NCI-H2107 treated with DMSO at 0.1 percent for 48 hours (cell line): ENCODE data around the gene DUSP8.
"Not testable (repeated sequence)": the region's sequence is repeated elsewhere in the genome, so short reads cannot be mapped to it uniquely, and the experiment has no call there.

ENCODE experiments used
- DNase-seq: peaks from one replicate; lab custom pipeline; 2025; ENCODE audit not compliant: unreplicated experiment; lab: John Stamatoyannopoulos, UW

DUSP8 gene

GRCh38 chr11:1589191-1589963 is 17.3 kb upstream of the DUSP8 start:
- DNase-seq, result not testable (repeated sequence)

DNA sequence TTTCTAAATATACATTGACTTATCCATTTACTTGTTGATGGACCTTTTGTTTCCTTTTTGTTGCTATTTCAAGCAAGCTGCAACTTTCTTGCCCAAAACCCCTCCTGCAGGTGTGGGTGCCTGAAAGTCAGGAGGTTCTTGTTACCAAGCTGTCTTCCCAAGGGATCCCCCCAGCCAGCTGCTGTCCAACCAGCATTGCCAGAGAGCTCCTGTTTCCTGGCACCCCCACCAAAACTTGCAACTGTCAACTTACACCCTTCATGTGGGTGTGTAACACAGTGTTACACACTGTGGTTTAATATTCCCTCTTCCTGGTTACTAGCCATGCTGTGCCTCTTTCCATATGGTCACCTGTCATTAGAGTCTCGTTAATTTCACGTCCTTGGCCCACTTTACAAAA is 14.6 kb upstream of the DUSP8 start:
- peak; percentile 61 for DNase-seq

DNA sequence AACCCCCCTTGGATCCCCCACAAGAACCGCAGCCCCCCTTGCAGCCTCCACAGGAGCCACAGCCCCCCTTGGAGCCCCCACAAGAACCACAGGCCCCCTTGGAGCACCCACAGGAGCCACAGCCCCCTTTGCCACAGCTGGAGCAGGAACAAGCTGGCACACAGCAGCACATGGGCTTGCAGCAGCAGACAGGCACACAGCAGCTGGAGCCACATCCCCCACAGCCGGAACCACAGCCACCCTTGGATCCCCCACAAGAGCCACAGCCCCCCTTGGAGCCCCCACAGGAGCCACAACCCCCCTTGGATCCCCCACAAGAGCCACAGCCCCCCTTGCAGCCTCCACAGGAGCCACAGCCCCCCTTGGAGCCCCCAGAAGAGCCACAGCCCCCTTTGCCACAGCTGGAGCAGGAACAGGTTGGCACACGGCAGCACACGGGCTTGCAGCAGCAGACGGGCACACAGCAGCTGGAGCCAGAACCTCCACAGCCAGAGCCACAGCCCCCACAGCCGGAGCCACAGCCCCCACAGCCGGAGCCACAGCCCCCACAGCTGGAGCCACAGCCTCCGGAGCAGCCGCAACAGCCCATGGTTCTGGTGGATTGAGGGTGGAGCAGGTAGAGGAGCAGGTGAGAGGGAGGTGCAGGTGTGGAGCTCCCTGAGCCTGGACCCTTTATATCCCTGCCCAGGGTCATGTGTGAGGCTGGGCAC is 12.7 kb upstream of the DUSP8 start, which contains the start of gene KRTAP5-1:
TSS of gene KRTAP5-1 (minus strand) at position 623 of the 710 bp plus-strand sequence. CDS start at position 589, 34 bp downstream.
- DNase-seq, result not testable (repeated sequence)

DNA sequence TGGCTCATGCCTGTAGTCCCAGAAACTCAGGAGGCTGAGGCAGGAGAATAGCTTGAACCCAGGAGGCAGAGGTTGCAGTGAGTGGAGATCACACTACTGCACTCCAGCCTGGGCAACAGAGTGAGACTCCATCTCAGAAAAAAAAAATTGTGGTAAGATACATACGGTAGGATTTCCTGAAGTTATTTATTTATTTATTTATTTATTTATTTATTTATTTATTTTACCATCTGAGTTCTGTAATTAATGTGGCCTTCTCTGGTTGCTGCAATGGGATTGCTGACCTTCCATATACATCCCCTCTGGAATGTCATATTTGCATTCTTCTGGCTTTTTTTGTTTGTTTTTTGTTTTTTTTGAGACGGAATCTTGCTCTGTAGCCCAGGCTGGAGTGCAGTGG is 10.8 kb upstream of the DUSP8 start:
- not testable (repeated sequence) for DNase-seq

GRCh38 chr11:1581976-1582375 is 9.9 kb upstream of the DUSP8 start:
- no peak for DNase-seq

DNA sequence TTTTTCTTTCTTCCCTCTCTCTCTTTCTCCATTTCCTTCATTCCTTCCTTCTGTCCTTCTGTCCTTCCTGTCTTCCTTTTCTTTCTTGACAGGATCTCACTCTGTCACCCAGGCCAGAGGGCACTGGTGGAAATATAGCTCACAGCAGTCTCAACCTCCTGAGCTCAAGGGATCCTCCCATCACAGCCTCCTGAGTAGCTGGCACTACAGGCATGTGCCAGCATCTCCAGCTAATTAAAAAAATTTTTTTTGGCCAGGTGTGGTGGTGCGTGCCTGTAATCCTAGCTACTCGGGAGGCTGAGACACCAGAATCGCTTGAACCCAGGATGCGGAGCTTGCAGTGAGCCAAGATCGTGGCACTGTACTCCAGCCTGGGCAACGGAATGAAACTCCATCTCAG is 4.8 kb upstream of the DUSP8 start:
- no peak for DNase-seq

DNA sequence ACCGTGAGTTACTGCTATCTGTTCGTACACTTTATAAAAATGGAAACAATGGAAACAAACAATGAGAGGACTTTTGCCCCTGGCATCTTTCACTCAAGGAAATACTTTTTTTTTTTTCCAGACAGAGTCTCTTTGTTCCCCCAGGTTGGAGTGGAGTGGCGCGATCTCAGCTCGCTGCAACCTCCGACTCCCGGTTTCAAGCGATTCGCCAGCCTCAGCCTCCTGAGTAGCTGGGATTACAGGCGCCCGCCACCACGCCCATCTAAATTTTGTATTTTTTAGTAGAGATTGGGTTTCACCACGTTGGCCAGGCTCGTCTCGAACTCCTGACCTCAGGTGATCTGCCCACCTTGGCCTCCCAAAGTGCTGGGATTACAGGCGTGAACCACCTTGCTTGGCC is 3.7 kb upstream of the DUSP8 start:
- DNase-seq, result not testable (repeated sequence)

DNA sequence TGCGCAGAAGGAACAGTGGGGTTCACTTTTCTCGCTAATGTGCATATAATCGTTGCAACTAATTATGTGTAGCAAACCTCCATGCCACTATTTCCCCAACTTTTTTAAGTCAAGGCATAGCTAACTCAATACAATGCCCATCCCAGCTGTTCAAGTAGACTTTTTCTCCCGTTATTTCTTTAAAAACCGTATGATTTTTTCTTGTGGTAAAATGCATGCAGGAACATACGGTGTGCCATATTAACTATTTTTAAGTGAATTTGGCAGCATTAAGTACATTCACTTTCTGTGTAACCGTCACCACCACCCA is 2.8 kb upstream of the DUSP8 start:
- no peak for DNase-seq

GRCh38 chr11:1574238-1574932 is 2.3 kb upstream of the DUSP8 start:
- DNase-seq, result peak; percentile 83

GRCh38 chr11:1573903-1574237 is 1.8 kb upstream of the DUSP8 start:
- no peak for DNase-seq

GRCh38 chr11:1573077-1573902 is 1.2 kb upstream of the DUSP8 start:
- DNase-seq, result no peak

DNA sequence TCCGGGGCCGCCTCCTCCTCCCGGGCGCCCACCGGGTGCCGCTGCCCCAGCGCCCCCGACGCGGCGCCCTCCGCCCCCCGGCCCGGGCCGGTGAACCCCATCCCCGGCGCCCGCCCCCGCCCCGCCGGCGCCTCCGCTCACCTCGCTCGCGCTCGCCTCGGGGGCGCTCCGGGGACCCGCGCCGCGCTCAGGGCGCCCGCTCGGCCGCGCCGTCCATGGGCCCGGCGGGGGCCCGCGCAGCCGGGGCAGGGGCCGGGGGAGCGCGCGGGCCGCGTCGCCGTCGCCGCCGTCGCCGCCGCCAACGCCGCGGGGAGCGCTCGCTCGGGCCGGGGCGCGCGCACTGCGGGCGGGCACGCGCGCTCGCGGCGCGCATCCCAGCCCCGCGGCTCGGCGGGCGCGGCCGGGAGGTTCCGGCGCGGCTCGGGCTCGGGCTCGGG is 293 bp downstream of the DUSP8 start:
- DNase-seq, result no peak

DNA sequence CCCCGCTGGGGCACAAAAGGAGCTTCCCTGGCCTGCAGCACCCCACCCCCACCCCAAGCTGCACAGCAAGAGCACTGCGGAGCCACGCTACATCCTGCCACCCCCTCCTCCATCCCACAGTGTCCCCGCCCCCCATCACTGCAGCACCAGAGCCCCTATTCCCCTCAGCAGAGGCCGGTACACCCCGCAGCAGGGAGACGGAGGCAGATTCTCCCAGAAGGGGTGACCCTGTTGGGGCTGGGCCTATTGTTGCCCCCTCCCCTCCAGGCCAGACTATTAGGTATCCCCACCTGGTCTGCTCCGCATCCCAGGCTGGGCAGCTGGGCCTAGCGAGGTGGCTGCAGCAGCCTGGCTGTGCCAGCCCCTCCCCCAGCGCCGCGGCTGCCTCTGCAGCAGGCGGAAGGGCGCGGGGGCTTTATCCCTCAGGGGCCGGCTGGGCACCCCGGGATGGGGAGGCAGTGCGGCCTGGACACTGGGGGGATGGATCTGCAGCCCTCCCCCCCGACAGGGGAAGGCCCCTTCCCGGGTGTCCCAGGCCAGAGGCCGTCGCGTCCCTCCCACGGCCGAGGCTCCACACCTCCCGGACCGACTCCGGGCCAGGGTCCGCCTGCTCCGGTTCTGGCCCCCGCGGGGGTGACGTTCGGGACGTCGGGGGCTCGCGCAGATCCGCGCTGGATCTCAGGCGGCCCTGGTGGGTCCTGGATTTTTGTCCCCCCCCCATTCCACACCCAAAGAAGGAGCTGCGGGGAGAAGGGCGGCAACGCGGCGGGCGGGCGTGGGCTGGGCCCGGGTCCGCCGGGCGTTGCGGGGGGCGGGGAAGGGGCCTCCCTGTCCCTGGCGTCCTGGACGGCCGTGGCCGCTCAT is 943 bp downstream of the DUSP8 start:
- DNase-seq, result no peak

- DNase-seq, result no peak
Observed at GRCh38 chr11:1570531-1570895, 1.6 kb downstream of the DUSP8 start.

- DNase-seq, result no peak
Observed at GRCh38 chr11:1570001-1570453, 2.0 kb downstream of the DUSP8 start.

DNA sequence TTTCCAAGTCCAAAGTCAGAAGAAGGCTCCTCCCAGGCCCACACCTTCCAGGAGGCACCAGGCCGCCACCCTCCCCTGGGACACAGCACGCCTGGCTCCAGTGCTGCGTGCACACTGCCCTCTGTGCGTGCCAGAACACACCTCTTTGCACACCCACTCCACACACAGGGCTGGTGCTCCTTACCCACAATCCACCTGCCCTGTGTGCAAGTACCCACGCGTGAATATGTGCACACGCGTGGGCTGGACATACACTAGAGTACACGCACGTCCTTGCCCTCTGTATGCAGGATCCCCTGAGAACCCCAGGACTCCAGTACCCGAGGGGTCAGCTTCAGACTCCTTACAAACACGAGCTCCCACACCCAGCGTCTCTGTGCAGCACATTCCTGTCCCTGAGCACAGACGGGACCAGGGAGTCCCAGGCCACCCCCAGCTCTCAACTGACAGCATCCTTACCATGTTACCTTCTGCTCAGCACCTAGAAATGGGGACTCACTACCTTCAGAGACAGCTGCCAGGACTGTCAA is 2.8 kb downstream of the DUSP8 start:
- no peak for DNase-seq

GRCh38 chr11:1568441-1568911 is 3.6 kb downstream of the DUSP8 start:
- DNase-seq, result no peak

GRCh38 chr11:1567721-1568100 is 4.4 kb downstream of the DUSP8 start:
- no peak for DNase-seq

DNA sequence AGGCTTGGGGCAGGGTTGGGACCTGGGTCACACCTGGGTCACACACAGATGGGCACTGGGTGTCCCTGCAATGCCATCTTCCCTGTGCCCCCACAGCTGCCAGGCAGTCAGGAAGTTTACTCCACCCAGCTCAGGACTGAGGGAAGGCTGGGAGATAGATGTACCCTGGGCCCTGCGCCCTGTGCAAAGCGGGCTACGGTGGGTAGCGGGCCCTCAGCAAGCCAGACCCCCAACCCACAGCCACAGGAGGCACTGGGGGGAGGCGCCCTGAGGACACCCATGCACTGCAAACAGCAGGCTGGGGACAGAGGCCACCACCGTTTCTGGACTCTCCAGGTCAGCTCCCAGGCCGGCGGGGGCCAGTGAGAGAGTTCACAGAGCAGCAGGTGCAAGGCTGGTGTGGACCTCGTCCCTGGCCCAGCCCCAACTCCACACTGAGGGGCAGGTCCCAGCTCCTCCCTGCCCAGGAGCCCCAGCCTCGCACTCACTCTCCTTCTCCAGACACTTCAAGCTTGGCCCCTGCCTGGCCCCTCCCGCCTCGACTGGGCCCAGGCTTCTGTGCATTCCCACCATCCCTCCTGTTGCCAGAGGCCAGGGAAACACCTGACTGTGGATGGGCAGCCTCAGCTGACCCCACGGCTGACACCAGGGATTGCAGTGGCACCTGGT is 4.9 kb downstream of the DUSP8 start:
- DNase-seq, result no peak
